Activated CD4-positive, alpha-beta memory T cell treated with anti-CD3 and anti-CD28 coated beads for 36 hours (primary cell): Measurements from ENCODE around the gene OR14I1. TPM values are rescaled to one million over a fixed set of nuclear protein-coding genes. Genes with fewer than 3 reads are reported as not detected.
"Not testable (repeated sequence)": the region's sequence is repeated elsewhere in the genome, so short reads cannot be mapped to it uniquely, and the experiment has no call there.

ENCODE experiments used
- CTCF ChIA-PET: fragments of 350-600 bp; sonication (Branson Sonifier 250); formaldehyde crosslinking; loops from one replicate; lab custom pipeline; 2021; ENCODE audit warnings: antibody characterized with exemption, inconsistent platforms; lab: Charles Lee
- POLR2A ChIA-PET: fragments of 350-600 bp; sonication (Branson Sonifier 250); formaldehyde crosslinking; loops from one replicate; lab custom pipeline; 2021; ENCODE audit warnings: antibody characterized with exemption; lab: Charles Lee
- DNase-seq: peaks from one replicate; pipeline ENCODE4 v3.0.0-alpha.2; 2020
- H3K27ac Mint-ChIP-seq: one replicate; pipeline ENCODE4 v1.8.0; 2021; ENCODE audit warnings: mixed read lengths
- H3K27me3 Mint-ChIP-seq: one replicate; pipeline ENCODE4 v1.8.0; 2021; ENCODE audit warnings: mixed read lengths
- H3K36me3 Mint-ChIP-seq: one replicate; pipeline ENCODE4 v1.8.0; 2021; ENCODE audit warnings: mixed read lengths
- H3K4me1 Mint-ChIP-seq: one replicate; pipeline ENCODE4 v1.8.0; 2021; ENCODE audit warnings: low read depth, mixed read lengths
- H3K4me3 Mint-ChIP-seq: one replicate; pipeline ENCODE4 v1.8.0; 2021; ENCODE audit warnings: mild to moderate bottlenecking, mixed read lengths
- H3K9me3 Mint-ChIP-seq: one replicate; pipeline ENCODE4 v1.8.0; 2021; ENCODE audit warnings: mixed read lengths
- intact Hi-C: fragments of 100-400 bp; cut with micrococcal nuclease; formaldehyde crosslinking; loops from one replicate; pipeline ENCODE4 v1.15.1; 2023
- total RNA-seq, 2 experiments: library from RNA; stranded (reverse); gene quantifications; one replicate each; pipeline ENCODE4 v1.2.3, GENCODE V29; 2021

The OR14I1 gene
- total RNA-seq, 2 experiments from 2014 or later = not detected

DNA sequence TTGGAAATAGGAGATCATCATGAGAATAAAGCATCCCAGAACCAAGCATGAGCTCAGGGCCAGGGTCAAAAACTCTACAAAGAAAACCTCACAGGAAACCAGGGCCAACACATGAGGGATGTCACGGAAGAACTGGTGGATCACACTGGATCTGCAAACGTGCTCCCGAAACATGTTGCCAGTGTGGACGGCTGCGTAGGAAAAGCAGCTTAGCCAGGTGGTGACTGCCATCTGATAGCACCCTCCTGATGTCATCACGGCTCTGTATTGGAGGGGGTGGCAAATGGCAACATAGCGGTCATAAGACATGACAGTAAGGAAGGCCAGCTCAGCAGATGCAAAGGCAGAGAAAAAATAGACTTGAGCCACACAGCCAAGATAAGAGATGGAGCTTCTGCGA, 20.9 kb downstream of the OR14I1 start:
- DNase-seq = no peak
- POLR2A ChIA-PET = no interaction called here
- Mint-ChIP-seq H3K27me3 (peaks cover 10% of the 10 kb centered on the region), H3K36me3 (no peaks in the 10 kb centered on the region), H3K27ac (no peak overlapping the region), H3K4me3 (no peak overlapping the region), H3K9me3 (no peaks in the 10 kb centered on the region), H3K4me1 (peaks cover under 1% of the 10 kb centered on the region)
- CTCF ChIA-PET = interaction anchor here (0.7 kb wide), 1 partner anchor 84 kb away, joined by 3 read pairs; the partner anchor contains the start of gene OR2T10
- intact Hi-C loops = no loop called here

DNA sequence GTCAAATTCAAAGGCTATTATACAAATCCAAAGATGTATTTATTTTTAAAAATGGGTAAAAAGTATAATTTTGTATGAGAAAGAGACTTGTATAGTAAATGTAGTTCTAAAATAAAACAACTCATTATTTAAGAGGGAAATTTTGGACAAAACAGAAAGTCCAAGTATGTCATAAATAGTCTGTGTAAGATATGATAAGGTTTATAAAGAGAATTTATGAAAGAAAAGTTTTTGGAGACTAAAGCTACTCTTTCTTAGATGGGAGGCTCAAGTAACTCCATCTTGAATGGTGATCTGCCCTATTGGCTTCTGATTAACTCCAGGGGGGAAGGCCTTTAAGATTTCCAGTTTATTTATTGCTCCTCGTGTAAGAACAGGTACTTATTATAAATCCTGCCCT, 32.6 kb downstream of the OR14I1 start:
- H3K27me3 Mint-ChIP-seq = peaks cover 3% of the 10 kb centered on the region
- ChIA-PET CTCF (no interaction called here), POLR2A (no interaction called here)
- H3K4me3 Mint-ChIP-seq = no peak overlapping the region
- no peaks in the 10 kb centered on the region for H3K4me1 Mint-ChIP-seq
- no peak overlapping the region for H3K27ac Mint-ChIP-seq
- H3K9me3 Mint-ChIP-seq = peaks cover 6% of the 10 kb centered on the region
- intact Hi-C loops = no loop called here
- DNase-seq = no peak
- H3K36me3 Mint-ChIP-seq = peaks cover 5% of the 10 kb centered on the region

DNA sequence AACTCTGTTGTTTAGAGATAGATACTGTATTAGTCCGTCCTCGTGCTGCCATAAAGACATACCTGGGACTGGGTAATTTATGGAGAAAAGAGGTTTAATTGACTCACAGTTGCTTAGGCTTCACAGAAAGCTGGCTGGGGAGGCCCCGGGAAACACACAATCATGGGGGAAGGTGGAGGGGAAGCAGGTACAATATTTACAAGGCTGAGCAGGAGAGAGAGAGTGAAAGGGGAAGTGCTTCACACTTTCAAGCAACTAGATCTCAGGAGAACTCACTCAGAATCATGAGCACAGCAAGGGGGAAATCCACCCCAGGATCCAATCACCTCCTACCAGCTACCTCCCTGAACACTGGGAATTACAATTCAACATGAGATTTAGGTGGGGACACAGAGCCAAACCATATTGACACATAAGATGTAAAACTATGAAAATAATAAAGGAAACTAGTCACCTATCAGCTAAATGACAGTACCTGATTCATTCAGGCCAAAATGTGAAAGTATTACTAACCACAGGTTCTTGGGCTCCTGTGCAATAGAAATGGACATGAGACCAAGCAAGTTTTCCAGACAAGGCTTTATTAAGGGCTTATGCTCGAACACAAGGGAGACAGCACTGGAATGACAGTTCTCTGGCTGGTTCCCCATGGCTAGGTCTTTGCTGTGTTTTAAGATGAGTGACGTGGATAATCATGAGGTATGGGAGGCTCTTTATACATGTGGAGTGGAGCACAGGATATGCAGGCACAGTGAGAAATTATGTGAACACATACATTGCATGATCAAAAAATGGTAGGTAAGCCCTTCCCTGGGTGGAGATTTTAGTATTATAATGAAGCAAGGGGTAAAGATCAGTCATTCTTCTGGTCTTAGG, 38.9 kb downstream of the OR14I1 start:
- POLR2A ChIA-PET, H3K4me1 Mint-ChIP-seq: not testable (repeated sequence)

DNA sequence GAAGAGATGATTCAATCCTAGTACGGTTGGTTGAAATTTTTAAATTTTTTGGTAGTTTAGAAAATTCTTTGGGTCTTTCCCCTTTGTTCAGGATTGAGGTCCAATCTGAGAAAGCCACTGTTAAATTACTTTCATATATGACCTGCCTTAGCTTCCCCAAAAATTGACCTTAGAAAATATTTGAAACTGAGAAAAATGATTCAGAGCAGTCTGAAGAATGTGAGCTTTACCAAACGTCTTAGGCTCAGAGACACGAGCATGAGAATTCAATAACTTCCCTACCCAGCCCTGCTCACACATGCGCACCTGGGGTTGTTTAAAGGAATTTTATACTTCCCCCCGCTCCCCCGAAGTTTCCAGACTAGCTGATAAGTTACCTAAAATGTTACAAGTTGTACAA, 45.8 kb downstream of the OR14I1 start:
- H3K9me3 Mint-ChIP-seq, H3K27ac Mint-ChIP-seq, CTCF ChIA-PET, H3K27me3 Mint-ChIP-seq, H3K4me3 Mint-ChIP-seq, H3K4me1 Mint-ChIP-seq, POLR2A ChIA-PET, DNase-seq, intact Hi-C loops, H3K36me3 Mint-ChIP-seq: not testable (repeated sequence)

More for the DNA sequence above, 38.9 kb downstream of the OR14I1 start:
- H3K9me3 Mint-ChIP-seq, H3K4me3 Mint-ChIP-seq, DNase-seq, intact Hi-C loops, H3K36me3 Mint-ChIP-seq, H3K27me3 Mint-ChIP-seq, H3K27ac Mint-ChIP-seq, CTCF ChIA-PET: not testable (repeated sequence)

DNA sequence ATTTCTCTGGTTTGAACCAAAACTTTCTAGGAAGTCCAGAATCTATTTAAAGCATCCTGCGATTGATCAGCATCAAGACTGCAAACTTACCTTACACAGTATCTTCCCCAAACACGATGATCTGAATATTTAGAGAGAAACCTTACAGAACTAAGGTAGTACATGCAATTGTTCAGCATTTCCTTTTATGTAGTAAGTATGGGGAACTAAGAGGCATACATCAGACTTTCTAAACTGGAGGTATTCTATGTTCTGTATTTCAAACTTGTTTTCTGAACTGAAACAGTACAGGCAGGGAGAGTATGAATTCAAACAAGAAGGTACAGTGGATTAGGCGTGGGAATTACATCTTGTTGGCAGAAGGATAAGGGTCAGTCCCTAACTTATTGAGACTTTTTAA, 47.2 kb downstream of the OR14I1 start, which contains the start of gene OR2T27:
Gene OR2T27 (minus strand): TSS at position 175 of the 400 bp plus-strand sequence. CDS start 4,644 bp downstream, outside the sequence.
- H3K4me3 Mint-ChIP-seq, DNase-seq, POLR2A ChIA-PET, H3K27ac Mint-ChIP-seq, CTCF ChIA-PET, intact Hi-C loops, H3K4me1 Mint-ChIP-seq, H3K36me3 Mint-ChIP-seq, H3K9me3 Mint-ChIP-seq, H3K27me3 Mint-ChIP-seq: not testable (repeated sequence)

Other genes with a start within 250 kb of the OR14I1 start
- gene OR2T3, start 229.4 kb downstream of the OR14I1 start, total RNA-seq = not detected
- not detected for gene OR2T5, start 214.2 kb downstream of the OR14I1 start, total RNA-seq
- not detected for gene OR2G6, start 194.7 kb downstream of the OR14I1 start, total RNA-seq
- gene OR2T29, start 140.0 kb downstream of the OR14I1 start, total RNA-seq = not detected
- not detected for gene OR2T34, start 128.0 kb downstream of the OR14I1 start, total RNA-seq
- not detected for gene OR2T10, start 105.1 kb downstream of the OR14I1 start, total RNA-seq
- not detected for gene OR2T11, start 67.7 kb downstream of the OR14I1 start, total RNA-seq
- gene OR2T35, start 57.5 kb downstream of the OR14I1 start, total RNA-seq = not detected
- gene OR2T27, start 47.2 kb downstream of the OR14I1 start, total RNA-seq = not detected
- gene LYPD8, start 53.0 kb upstream of the OR14I1 start, total RNA-seq = not detected
- gene SH3BP5L, start 123.1 kb upstream of the OR14I1 start, total RNA-seq = 10 to 100 TPM; 19.7 to 19.9 TPM
- 10 to 100 TPM; 50.3 to 51.4 TPM for gene ZNF672, start 135.5 kb upstream of the OR14I1 start, total RNA-seq
- gene ZNF692, start 156.3 kb upstream of the OR14I1 start, total RNA-seq = 10 to 100 TPM; 60.4 to 65.9 TPM
- 1 to 10 TPM; 4.2 to 4.3 TPM for gene PGBD2, start 203.5 kb upstream of the OR14I1 start, total RNA-seq